Fibroblast of skin of abdomen (primary cell): ENCODE results near the gene TTC34.
"Not testable (repeated sequence)": the region's sequence is repeated elsewhere in the genome, so short reads cannot be mapped to it uniquely, and the experiment has no call there.

Experiments
- DNase-seq: peaks from one replicate; pipeline ENCODE4 v3.0.0-alpha.2; 2013

TTC34 gene

GRCh38 chr1:2798958-2799357 is 2.5 kb downstream of the TTC34 start:
- DNase-seq: not testable (repeated sequence)

GRCh38 chr1:2797741-2798016 is 3.8 kb downstream of the TTC34 start:
- no peak for DNase-seq

- no peak for DNase-seq
Observed at GRCh38 chr1:2796890-2797740, 4.4 kb downstream of the TTC34 start.

GRCh38 chr1:2795926-2796325 is 5.6 kb downstream of the TTC34 start:
- no peak for DNase-seq

- no peak for DNase-seq
Observed at GRCh38 chr1:2791027-2791760, 10.3 kb downstream of the TTC34 start.

GRCh38 chr1:2789986-2790581 is 11.4 kb downstream of the TTC34 start:
- no peak for DNase-seq

- no peak for DNase-seq
Observed at GRCh38 chr1:2789164-2789985, 12.1 kb downstream of the TTC34 start.

GRCh38 chr1:2788506-2789163 is 12.9 kb downstream of the TTC34 start:
- no peak for DNase-seq

GRCh38 chr1:2787163-2787911 is 14.2 kb downstream of the TTC34 start:
- DNase-seq: no peak

GRCh38 chr1:2786329-2787162 is 14.9 kb downstream of the TTC34 start:
- DNase-seq: no peak

- DNase-seq: no peak
Observed at GRCh38 chr1:2785631-2786328, 15.7 kb downstream of the TTC34 start.

- DNase-seq: no peak
Observed at GRCh38 chr1:2784854-2785630, 16.5 kb downstream of the TTC34 start.

GRCh38 chr1:2783435-2784397 is 17.8 kb downstream of the TTC34 start:
- no peak for DNase-seq

- no peak for DNase-seq
Observed at GRCh38 chr1:2783069-2783434, 18.4 kb downstream of the TTC34 start.

GRCh38 chr1:2781627-2782026 is 19.9 kb downstream of the TTC34 start:
- DNase-seq: no peak

GRCh38 chr1:2778220-2778592 is 23.3 kb downstream of the TTC34 start:
- no peak for DNase-seq

- no peak for DNase-seq
Observed at GRCh38 chr1:2777424-2778219, 23.9 kb downstream of the TTC34 start.
